VCaP (cell line): ENCODE measurements around the gene SMCHD1.

Experiments
- H3K27ac ChIP-seq: fragments of 450-650 bp; 2 replicates; pipeline ENCODE4 v1.5.1; 2017
- TF ChIP-seq, protein P1 (sequence below): fragments of 450-650 bp; conservative IDR thresholded peaks from 2 replicates; pipeline ENCODE4 v1.5.1; 2017; ENCODE audit warnings: mild to moderate bottlenecking, moderate library complexity

The SMCHD1 gene

DNA sequence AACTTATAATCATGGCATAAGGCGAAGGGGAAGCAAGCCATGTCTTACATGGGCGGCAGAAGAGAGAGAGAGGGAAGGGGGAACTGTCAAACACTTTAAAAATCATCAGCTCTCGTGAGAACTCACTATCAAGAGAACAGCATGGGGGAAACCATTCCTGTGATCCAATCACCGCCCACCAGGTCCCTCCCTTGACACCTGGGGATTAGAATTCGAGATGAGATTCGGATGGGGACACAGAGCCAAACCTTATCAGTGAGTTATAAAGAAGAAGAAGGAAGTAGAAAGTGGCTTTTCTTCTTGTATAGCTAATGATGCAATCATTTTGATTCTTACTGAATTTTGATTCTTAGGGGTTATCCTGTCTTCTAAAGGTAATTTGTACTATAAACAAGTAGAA lies 51.4 kb downstream of the SMCHD1 start:
- TF ChIP-seq, protein P1, sequence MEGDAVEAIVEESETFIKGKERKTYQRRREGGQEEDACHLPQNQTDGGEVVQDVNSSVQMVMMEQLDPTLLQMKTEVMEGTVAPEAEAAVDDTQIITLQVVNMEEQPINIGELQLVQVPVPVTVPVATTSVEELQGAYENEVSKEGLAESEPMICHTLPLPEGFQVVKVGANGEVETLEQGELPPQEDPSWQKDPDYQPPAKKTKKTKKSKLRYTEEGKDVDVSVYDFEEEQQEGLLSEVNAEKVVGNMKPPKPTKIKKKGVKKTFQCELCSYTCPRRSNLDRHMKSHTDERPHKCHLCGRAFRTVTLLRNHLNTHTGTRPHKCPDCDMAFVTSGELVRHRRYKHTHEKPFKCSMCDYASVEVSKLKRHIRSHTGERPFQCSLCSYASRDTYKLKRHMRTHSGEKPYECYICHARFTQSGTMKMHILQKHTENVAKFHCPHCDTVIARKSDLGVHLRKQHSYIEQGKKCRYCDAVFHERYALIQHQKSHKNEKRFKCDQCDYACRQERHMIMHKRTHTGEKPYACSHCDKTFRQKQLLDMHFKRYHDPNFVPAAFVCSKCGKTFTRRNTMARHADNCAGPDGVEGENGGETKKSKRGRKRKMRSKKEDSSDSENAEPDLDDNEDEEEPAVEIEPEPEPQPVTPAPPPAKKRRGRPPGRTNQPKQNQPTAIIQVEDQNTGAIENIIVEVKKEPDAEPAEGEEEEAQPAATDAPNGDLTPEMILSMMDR = no peak

DNA sequence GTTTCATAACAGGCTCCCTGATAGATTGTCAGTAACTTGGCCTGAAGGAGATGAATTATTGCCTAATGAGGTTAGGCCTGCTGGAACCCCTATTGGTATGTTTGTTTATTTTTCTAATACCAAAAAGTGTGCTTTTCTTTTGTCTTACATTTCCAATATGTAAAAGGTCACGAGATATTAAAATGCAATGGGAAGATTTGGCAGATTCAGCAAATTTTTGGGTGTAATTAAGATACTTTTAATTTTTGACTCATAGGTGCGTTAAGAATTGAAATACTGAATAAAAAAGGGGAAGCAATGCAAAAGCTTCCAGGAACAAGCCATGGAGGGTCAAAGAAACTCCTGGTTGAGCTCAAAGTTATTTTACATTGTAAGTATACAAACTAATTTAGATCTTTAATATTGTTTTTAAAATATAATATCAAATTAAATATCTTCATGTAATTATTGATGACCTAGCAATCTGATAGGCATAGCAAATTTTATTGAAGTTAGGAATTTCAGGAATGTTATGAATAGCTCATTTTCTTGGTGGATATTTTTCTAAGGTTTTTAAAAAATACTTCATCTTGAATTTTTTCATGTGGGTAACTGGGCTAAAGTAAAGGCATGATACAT lies 52.1 kb downstream of the SMCHD1 start:
- no peak overlapping the region for H3K27ac ChIP-seq
- TF ChIP-seq, protein P1 = no peak

More for the DNA sequence above, 51.4 kb downstream of the SMCHD1 start:
- H3K27ac ChIP-seq = no peak overlapping the region

DNA sequence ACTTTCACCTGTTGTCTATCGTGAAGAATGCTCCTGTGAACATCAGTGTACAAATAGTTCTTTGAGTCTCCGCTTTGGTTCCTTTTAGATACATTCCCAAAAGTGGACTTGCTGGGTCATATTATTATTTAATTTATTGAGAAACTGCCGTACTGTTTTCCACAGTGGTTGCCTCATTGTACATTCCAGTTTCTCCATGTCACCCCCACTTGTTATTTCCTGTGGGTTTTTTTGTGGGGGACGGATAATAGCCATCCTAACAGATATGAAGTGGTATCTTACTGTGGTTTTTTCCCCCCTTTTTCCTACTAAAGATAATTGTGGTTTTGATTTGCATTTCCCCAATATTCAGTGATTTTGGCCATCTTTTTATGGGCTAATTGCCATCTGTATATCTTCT lies 53.8 kb downstream of the SMCHD1 start:
- H3K27ac ChIP-seq = no peak overlapping the region
- TF ChIP-seq, protein P1 = no peak

DNA sequence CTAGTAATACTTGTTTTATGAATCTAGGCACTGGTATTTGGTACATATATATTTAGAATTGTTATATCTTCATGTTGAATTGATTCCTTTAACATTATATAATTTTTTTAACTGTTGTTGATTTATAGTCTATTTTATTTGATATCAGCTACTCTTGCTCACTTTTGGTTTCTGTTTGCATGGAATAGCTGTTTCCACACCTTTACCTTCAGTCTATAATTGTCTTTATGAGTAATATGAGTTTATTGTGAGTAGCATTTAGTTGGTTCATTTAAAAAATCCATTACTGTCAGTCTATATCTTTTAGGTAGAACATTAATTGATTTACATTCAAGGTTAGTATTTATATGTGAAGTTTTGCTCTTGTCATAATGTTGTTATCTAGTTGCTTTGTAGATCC lies 58.6 kb downstream of the SMCHD1 start:
- TF ChIP-seq, protein P1 = no peak
- no peak overlapping the region for H3K27ac ChIP-seq

DNA sequence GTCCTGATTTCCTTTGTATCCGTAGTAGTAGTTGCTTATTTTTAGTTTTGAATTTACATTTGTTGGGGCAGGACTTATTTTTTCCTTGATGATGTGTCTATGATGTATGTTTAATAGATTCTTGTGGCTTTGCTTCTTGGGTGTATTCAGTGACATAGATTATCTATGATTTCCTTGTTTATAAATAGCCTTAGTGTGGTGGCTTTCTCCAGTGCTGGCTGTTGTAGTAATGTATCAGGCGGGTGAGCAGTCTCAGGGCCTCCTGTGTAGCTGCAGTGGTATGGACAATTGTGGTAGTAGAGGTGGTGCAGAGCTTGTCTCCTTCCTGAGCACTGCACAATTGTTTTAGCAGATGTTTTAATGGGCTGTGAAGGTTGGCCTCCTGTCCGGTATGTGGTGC lies 60.5 kb downstream of the SMCHD1 start:
- no peak overlapping the region for H3K27ac ChIP-seq
- TF ChIP-seq, protein P1 = no peak

DNA sequence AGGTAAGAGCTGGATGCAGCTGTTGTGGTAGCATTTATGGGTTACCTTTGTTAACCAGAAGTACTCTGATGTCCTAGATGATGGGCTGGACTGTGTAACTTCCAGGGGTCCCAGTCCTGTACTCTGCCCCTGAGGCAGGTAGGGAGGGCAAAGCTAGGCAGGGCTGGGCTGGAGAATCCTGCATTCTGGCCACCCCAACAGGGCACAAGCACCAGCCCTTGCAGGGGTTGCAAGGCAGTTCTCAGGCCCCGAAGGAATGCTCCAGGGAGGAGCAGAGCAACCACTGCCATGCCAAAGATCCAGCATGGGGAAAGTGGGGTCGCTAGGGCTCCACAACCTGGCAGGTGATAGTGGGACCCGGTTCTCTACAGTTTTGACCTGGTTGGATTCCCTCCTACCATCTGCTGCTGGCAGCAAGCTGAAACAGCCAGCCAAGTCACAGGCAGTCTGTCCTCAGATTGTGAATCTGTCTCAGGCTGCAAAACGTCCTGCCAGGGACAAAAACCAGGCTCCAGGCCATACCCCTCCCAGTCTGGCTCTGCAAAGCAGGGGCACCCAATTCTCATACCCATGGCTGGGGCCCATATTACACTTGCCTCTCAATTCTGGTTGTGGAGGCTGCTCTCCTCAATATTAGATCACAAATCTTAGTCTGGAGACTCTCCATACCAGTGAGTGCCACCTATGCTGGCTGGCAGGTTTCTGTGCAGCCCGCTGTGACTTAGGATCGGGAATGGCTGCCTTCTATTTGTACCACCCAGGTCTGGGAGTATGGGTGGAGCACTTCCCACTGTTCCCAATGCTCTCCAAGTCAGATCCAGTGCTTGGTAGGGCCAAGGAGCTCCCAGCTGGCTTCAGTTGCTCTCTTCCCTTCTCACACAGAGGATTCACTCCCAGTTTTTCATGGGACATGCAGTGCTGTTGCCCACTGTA lies 61.1 kb downstream of the SMCHD1 start:
- TF ChIP-seq, protein P1 = no peak
- H3K27ac ChIP-seq = no peak overlapping the region

DNA sequence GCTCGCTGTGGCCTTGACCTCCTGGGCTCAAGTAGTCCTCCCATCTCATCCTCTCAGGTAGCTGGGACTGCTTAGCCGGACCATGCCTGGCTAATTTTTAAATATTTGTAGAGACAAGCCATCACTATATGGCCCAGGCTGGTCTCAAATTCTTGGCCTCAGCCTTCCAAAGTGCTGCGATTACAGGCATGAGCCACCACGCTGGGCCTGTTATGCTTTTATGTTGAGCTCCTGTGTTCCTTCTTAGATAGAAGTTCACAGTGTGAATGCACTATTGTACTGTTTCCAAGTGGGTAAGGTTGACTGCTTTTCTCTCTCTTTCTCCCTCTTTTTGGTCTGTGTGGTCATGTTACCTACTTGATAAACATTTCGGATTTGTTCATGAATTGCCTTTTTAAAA lies 61.9 kb downstream of the SMCHD1 start:
- no peak overlapping the region for H3K27ac ChIP-seq
- TF ChIP-seq, protein P1 = no peak
